Osteoblast (primary cell): ENCODE measurements around the gene BCL2L2. TPM values are rescaled to one million over a fixed set of nuclear protein-coding genes. Genes with fewer than 3 reads are reported as not detected.

ENCODE experiments used
- DNase-seq: peaks from one replicate; pipeline ENCODE4 v3.0.0; 2011; ENCODE audit warnings: low spot score, mixed read lengths; ENCODE audit not compliant: insufficient read length; ENCODE audit errors: missing footprints
- H2AFZ ChIP-seq: 2 replicates; pipeline ENCODE4 v1.6.0; 2011; ENCODE audit warnings: mild to moderate bottlenecking, low read length
- H3K27ac ChIP-seq: 2 replicates; pipeline ENCODE4 v1.5.1; 2011; ENCODE audit warnings: mild to moderate bottlenecking, low read depth, low read length, moderate library complexity
- H3K27me3 ChIP-seq: 2 replicates; pipeline ENCODE4 v1.6.0; 2012; ENCODE audit warnings: mild to moderate bottlenecking, control low read depth, inconsistent platforms, low read length, moderate library complexity; ENCODE audit not compliant: insufficient read depth
- H3K36me3 ChIP-seq: 2 replicates; pipeline ENCODE4 v1.5.1; 2011; ENCODE audit warnings: mild to moderate bottlenecking, low read length, control low read depth, moderate library complexity; ENCODE audit not compliant: insufficient read depth
- H3K4me1 ChIP-seq: 2 replicates; pipeline ENCODE4 v1.5.1; 2011; ENCODE audit warnings: mild to moderate bottlenecking, low read length, control low read depth, moderate library complexity; ENCODE audit not compliant: insufficient read depth
- H3K4me2 ChIP-seq: 2 replicates; pipeline ENCODE4 v1.6.0; 2011; ENCODE audit warnings: mild to moderate bottlenecking, low read length; ENCODE audit not compliant: insufficient read depth
- H3K4me3 ChIP-seq: fragments of 200-600 bp; sonication (generic); 3 replicates; pipeline ENCODE4 v1.5.1; 2012; ENCODE audit warnings: mild to moderate bottlenecking, low read length, inconsistent platforms; ENCODE audit not compliant: insufficient read depth
- H3K79me2 ChIP-seq: 2 replicates; pipeline ENCODE4 v1.6.0; 2012; ENCODE audit warnings: mild to moderate bottlenecking, low read length, control low read depth, inconsistent platforms; ENCODE audit not compliant: insufficient read depth
- H3K9me3 ChIP-seq: 2 replicates; pipeline ENCODE4 v1.5.1; 2011; ENCODE audit warnings: low read depth, low read length, control low read depth
- H4K20me1 ChIP-seq: 2 replicates; pipeline ENCODE4 v1.6.0; 2012; ENCODE audit warnings: mild to moderate bottlenecking, low read length, control low read depth; ENCODE audit not compliant: insufficient read depth
- CTCF ChIP-seq: IDR thresholded peaks from 2 replicates; pipeline ENCODE4 v1.5.1; 2011; ENCODE audit warnings: mild to moderate bottlenecking, low read depth, low read length, moderate library complexity; ENCODE audit errors: extremely low read depth
- total RNA-seq: library from RNA; depleted of rRNA; stranded (reverse); fragments of >200 nt; gene quantifications from 2 replicates; pipeline ENCODE4 v1.2.3, GENCODE V29; 2012

BCL2L2 gene
- total RNA-seq, 1 donor, result 19.5 TPM

DNA sequence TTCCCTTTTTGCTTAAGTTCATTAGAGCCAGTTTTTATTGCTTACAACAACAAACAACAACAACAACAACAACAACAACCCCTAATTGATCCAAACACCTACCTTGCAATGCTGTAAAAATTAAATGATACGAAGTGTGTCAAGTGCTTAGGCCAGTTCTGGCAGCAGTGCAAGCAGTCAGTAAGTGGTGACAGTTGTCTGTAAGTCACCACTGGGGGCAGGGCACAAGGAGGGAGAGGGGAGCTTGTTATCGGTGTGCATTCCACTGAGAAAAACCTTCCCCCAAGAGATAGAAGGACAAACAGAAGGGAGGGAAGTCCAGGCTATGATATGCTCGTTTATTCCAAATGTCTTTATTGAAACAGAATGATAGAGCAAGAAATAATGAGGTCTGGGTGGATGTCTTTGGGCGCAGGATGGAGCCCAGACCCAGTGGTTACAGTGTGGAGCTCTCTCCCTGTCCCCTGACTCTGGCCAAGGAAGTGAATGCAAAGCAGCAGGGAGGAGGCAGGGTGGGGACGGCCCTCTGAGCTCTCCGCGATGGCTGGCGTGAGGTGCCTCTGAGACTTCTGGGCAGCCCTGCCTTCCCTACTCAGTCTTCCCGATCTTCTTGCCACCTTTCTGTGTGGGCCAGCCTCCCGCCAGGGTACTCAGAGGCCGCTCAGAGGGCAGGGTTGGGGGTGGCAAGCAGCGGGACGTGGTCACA lies 39.5 kb downstream of the BCL2L2 start:
- H3K4me1 ChIP-seq, result no peaks in the 10 kb centered on the region
- no peaks in the 10 kb centered on the region for H3K79me2 ChIP-seq
- H3K36me3 ChIP-seq, result no peaks in the 10 kb centered on the region
- H2AFZ ChIP-seq, result no peak overlapping the region
- no peak overlapping the region for H3K4me3 ChIP-seq
- TF ChIP-seq CTCF, result no peak
- H3K9me3 ChIP-seq, result no peaks in the 10 kb centered on the region
- DNase-seq, result peak; percentile 30
- no peaks in the 10 kb centered on the region for H3K27me3 ChIP-seq
- no peak overlapping the region for H3K27ac ChIP-seq
- no peak overlapping the region for H3K4me2 ChIP-seq
- H4K20me1 ChIP-seq, result peaks cover 2% of the 10 kb centered on the region

GRCh38 chr14:23346693-23347405 lies 40.2 kb downstream of the BCL2L2 start:
- no peaks in the 10 kb centered on the region for H3K79me2 ChIP-seq
- peak; percentile 62 for DNase-seq
- no peak overlapping the region for H3K4me2 ChIP-seq
- H3K4me1 ChIP-seq, result peaks cover 2% of the 10 kb centered on the region
- H3K27me3 ChIP-seq, result no peaks in the 10 kb centered on the region
- peaks cover 5% of the 10 kb centered on the region for H4K20me1 ChIP-seq
- TF ChIP-seq CTCF, result no peak
- H3K4me3 ChIP-seq, result no peak overlapping the region
- H3K9me3 ChIP-seq, result no peaks in the 10 kb centered on the region
- no peaks in the 10 kb centered on the region for H3K36me3 ChIP-seq
- H3K27ac ChIP-seq, result no peak overlapping the region
- H2AFZ ChIP-seq, result no peak overlapping the region

DNA sequence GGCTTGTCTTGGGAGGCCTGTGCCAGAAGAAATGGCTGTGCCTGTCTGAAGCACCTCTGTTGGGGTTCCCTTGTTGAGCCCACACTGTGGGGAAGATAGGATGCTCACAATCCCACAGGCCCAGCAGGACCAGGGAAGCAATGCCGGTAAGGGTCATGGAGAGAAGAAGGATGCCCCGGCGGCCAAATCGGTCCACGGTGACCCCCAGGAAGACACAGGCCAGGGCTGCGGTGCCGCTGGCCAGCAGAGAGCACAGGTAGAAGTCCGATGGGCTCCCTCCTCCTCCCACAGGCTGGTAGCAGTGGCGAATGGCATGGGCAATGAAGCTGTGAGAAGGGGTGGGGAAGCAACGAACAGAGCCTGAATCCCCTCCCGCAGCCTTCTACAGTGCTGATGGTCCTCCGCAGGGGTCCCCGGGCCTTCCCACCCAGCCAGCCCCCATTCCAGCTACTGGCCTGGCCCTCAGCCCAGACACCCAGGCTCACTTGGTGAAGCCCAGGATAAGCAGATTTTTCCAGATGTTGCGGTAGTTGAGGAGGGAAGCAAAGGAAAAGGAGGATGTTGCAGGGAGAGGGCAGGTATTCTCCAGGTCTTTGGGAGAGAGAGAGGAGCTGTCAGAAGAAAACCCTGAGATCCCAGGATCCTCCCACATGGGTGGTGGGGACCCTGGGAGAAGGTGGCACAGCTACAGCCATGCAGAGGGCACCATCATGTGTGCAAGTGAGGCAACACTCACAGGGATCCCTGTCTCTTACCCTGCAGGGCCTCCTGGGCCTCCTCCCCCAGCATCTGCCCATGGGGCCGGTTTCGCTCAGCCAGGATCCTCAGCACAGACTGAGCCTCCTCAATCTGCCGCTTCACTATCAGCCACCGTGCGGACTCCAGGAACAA lies 41.0 kb downstream of the BCL2L2 start:
- DNase-seq, result peak; percentile 50
- Histone ChIP-seq H3K36me3 (no peaks in the 10 kb centered on the region), H3K79me2 (no peaks in the 10 kb centered on the region), H3K27ac (no peak overlapping the region), H3K27me3 (no peaks in the 10 kb centered on the region), H3K9me3 (no peaks in the 10 kb centered on the region), H3K4me3 (no peak overlapping the region), H3K4me2 (no peak overlapping the region), H4K20me1 (peaks cover 5% of the 10 kb centered on the region), H2AFZ (no peak overlapping the region), H3K4me1 (peaks cover 4% of the 10 kb centered on the region)
- no peak for TF ChIP-seq CTCF
